HTERT RPE-1 (cell line): ENCODE measurements around the gene PRDM15.
"Not testable (repeated sequence)": the region's sequence is repeated elsewhere in the genome, so short reads cannot be mapped to it uniquely, and the experiment has no call there.

Experiments
- in situ Hi-C: fragments of 300-500 bp; cut with MboI; formaldehyde crosslinking; loops from 4 replicates; pipeline ENCODE4 v1.14.3; 2020; ENCODE audit warnings: low sequenced_read_pairs

The PRDM15 gene

DNA sequence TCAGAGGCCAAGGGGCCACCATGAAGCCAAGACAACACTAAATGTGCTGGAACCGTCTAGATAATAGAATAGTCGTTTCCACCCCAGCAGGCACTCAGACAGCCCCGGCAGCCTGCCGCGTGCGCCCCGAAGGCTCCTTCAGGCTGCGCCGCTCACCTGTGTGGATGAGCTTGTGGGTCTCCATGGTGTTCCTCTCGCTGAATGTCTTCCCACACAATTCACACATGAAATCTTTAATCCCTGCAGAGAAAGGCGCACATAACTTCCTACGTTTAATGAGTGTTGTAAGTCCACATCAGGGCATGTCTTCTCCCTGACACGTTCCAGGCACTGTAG, 68.6 kb downstream of the PRDM15 start:
- in situ Hi-C loops: no loop called here

DNA sequence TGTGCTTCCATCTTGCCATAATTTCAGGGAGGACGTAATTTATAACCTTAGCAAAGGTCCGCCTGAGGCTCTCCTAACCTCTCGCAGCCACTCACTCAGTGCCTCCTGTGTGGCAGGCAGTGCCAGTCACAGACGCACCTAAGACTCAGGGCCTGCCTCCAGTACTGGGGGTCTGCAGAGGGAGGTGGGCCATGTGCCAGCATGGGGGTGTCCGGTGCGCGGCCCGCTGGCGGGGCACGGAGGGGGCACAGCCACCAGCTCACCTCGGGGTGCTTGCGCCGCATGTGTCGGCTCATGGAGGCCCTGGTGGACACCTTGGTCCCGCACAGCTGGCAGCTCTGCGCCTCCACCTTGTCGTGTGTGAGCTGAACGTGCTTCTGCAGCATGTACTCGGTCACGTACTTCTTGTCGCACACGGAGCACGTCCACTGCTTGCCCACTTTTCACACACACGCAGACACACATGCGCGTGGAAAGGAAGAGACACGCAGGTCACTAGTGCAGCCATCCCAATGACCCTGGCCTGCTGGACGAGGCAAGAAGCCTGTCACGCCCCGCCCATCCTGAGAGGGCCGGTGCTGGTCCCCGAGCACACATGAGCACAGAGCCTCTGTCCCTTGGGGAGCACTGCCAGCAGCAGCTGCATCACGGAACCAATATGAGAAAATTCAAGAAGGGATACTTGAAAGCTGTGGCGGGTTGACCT, 69.1 kb downstream of the PRDM15 start:
- in situ Hi-C loops: no loop called here

DNA sequence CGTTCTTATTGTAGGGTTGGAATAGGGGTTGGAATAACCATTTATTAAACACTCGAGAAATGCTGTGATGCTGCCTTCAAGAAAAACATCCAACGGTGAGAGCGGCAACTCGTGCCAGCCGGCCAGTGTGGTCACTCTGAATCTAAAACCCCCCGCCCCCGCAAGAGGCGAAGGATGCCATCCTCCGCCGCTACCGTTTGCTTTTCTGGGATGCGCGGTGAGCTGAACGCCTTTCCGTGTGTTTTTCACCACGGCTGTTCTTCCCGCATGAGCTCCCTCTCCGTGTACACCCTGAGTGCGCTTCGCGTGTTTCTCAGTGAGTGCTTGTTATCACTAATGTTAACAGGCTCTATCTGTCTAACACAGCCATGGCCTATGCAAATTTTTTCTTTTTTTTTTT, 70.3 kb downstream of the PRDM15 start:
- in situ Hi-C loops: no loop called here

DNA sequence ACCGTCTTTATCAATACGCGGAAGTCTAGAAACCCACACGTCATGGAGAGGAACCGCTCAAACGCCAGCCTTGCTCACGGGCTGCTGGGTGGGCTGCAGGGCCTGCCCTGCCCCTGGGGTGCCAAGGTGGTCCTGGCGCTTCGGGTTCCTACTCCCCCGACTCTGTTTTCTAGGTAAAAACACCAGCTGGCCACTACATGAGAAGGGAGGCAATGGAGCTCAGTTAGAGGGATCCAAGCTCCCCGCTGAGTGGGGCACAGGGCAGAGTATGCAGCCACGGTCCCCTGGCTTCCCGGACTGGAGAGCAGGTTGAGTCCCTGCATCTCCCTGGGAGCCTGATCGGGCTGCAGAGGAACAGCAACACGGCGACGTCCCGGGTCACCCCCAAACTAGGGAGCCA, 71.0 kb downstream of the PRDM15 start:
- in situ Hi-C loops: no loop called here

DNA sequence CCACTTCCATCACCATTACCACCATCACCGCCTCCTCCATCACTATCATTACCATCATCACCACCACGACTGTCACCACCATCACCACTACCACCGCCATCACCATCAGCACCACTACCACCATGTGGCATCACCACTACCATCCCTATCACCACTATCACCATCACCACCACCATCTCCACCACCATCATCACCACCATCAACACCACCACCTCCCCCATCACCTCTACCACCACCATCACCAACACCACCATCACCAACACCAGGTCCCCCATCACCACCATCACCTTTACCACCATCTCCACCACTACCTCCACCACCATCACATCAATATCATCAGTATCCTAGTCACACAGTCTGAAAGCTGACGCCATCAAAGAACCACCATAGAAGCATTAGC, 72.4 kb downstream of the PRDM15 start:
- in situ Hi-C loops: no loop called here

DNA sequence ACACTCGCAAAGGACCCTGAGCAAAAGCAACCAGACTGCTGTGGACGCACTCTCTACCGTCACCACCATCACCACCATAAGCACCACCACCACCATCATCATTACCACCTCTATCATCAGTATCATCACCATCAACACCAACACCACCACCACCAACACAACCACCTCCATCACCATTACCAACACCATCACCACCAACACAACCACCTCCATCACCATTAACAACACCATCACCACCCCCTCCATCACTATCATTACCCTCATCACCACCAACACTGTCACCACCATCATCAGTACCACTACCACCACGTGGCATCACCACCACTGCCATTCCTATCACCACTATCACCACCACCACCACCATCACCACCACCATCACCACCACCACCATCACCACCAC, 73.5 kb downstream of the PRDM15 start:
- in situ Hi-C loops: no loop called here

DNA sequence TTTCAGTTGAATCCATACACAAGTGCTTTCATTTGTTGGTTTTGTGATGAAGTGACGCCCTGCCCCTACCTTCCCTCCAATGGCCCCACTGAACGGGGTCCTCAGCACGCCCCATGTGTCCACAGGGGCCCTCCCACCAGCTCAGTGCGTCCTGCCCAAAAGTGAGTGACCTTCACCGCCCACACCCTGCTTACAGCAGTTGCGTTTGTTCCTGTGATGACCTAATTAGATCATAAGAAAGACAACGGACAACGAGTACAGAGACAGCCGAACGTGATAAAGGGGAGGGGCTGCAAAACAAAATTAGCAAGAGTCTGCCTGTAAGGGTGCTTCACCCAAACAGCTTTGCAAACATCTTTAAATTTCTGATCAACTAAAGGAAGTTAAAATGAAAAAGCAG, 74.1 kb downstream of the PRDM15 start:
- in situ Hi-C loops: no loop called here

DNA sequence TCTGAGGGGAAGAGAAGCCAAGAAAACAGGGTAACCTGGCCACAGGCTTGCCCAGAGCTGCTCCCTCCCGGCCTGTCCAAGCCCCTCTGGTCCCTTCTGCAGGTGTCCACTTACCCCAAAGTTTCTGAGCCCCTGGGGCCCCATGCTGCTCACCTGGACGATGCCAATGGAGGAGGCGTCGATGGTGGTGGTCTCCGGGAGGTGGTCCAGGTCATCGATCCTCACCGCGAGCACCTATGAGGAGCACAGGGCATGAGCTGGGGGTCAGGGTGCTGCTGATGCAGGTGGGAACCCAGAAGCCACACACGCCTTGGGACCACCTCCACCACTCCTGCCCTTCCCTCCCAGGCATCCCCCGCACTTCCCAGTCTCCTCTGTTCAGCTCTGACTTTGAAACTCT, 74.8 kb downstream of the PRDM15 start:
- in situ Hi-C loops: no loop called here

DNA sequence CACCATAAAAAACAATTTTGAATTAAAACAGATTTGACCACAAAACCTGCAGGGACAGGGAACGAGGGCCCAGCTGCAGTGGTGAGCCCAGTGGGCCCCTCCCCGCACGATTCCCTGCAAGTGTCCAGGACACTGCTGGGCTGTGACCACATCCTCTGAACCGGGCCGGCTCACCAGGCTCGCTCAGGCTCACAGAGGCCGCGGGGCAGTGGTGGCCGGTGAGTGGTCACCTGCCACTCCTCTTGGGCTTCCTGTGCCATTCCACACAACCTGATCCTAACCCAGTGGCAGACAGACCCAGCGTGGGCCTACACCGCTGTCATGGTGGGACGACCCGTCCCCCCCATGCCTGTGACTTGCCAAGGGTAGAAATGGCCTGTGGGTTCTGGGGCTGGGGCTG, 75.8 kb downstream of the PRDM15 start:
- in situ Hi-C loops: no loop called here

DNA sequence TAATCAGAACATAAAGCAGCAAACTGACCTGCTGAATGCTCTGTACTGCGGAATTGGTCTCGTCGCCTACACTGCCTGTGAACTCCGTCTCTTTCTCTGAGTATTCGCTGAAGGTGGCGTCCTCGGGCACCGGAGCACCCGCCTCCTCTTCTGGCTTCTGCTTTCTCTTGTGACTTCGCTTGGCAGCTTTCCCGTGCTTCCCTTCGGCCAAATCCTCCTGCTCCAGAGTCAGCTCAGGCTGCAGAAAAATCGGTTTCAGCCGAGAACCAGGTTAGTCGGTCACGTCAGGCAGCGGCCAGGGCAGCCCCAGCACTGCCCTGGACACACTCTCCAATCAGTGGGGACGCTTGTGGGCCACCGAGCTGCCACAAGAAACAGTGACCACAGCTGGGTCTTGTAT, 76.5 kb downstream of the PRDM15 start:
- in situ Hi-C loops: no loop called here

DNA sequence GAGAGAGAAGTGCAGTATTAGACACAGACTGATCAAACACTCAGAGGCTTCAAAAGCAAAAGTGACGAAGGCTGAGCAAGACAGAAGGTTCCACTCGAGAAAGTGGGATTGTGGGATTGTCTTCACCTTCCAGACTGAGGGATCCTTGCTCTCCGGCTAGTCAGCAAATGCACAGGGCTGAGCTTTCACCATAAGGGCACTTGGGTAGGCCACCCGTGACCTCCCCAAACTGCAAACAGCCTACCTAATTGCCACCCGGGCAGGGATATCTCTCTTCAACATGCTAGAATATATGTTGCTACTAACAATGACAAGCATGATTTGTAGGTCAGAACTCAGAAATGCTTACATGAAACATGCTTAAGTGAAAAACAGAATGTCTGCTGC, 77.0 kb downstream of the PRDM15 start:
- in situ Hi-C loops: no loop called here

DNA sequence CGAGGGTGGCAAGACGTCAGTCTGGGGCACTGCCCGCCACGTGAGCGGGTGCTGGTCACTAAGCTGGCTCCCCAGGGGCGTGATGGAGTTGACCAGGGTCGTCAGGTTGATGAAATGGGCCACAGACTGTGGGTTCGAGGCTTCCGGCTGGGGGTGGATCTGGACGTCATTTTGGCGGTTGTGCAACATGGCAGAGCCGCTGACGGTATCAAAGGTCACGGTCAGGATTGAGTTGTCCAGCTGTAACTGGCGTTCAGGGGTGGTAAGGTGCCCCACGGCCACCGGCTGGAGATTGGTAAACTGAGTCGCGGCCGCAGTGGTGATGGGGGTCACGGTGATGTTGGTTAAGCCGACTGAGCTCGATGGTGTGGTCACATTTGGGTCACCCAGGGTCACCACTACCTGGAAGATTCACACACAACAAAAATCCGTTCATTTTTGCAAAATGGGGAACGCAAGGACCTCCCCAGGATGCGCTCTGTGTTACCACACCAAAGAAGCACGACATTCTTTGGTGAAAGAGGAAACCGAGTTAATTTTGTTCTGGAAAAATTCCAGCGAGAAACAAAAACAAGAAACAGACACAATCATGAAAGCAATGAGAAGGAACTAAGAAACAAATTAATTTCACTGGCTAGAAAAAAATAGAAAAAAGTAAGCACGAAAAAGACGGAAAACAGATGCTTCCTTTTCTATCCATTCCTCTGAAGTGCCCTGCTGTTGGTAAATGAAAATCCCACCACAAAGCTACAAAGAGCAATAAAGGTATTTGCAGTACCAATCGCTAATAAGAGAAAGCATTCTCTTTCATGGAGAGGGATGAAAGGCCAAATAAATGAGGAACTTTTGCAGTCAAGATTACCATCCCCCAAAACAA, 77.6 kb downstream of the PRDM15 start:
- in situ Hi-C loops: no loop called here

DNA sequence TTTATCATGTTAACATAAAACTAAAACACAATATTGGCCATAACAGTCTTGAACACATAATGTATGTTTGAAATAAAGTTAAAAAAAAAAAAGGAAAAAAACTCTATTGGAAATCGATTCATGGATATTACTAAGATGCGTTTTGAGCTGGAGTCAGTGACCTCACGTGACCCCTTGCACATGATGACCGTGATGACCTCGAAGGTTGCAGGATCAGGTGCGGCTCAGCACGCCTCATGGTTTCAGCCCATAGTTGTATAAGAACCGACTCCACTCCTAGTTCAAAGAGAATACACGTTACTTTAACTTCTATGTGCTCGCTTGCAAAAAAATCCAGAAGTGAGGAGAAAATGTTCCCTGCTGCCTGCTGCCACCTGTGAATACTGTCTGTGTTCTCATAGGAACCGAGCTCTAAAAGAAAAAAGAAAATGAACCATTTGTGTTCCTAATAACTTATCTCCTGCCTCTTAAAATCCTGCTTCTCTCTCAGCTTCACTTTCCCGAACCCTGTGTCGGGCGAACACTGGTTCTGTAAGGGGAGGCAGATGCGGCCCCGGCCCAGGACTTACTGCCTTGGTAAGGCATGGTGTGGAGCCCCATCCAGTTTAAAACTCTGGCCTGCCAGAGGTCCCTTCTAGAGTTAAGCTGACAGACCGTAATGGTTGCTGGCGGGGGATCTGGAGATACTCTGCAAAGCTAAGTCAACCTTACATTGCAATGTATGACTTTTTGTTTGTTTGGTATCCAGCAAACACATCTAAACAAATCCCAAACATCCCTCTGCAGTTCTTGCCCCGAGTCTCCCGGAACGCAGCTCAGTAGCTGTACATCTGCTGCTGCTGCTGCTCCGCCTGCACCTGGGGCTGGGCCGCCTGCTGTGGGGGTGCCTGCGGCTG, 78.5 kb downstream of the PRDM15 start:
- in situ Hi-C loops: no loop called here

DNA sequence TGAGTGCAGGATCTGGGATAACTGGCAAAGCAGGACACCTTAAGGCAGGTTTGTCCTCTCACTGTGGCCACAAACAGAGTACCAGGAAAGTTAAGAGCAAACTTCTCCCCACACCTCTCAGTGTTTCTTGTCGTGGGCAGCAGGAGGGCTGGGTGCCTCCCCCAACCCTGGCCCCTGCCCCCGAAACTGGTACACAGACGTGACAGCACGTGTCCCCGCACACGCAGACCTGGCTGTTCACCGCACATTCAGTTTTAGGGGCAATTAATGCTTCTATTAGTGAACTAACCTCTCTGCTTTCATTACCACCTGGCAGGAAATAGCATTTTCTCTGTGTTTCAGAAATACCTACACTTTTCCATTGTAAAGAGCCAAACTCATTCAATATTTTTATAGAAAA, 79.4 kb downstream of the PRDM15 start:
- in situ Hi-C loops: no loop called here

DNA sequence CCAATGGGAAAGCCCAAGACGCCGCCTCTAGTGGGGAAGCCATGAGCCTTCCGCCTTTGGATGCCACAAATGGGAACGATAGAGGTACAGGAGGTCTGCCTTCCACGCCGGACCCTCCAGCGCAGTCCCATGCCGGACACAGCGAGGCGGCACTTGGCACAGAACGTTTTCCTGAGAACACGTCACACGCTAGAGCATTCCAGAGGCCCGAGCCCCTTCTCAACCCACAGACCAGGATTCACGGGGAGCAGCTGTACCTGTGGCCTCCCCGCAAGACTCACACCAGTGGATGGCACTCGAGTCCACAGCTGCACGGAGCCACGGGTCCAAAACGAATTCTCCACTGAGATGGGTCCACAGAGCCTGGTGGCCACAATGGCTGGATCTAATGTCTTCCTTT, 80.8 kb downstream of the PRDM15 start:
- in situ Hi-C loops: no loop called here

DNA sequence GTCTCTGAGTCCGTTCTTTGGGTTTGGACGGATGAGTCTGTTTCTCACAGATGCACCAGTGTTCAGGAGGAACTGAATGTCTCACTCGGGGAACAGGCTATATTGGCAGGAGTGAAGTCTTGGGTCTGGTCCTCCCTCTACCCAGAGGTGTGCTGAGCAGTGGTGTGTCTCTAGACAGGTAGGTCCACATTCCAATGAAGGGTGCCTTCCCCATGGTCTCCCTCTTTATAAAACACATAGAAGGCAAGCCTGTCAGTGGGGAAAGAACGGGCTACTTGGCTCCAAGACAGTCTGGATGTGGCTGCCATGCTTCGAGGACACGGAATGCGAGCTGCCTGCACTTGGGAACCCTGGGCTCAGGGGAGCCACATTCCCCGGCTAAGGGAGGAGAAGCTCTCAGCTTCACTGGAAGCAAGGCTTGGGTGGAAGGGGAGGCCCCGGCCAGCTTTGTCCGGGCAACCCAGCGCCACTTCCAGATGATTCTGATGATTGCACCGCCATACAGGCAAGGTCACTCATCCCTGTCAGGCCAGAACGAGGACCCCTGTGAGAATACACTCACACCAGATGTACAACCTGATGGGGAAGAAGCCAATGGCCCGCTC, 82.6 kb downstream of the PRDM15 start:
- in situ Hi-C loops: no loop called here

DNA sequence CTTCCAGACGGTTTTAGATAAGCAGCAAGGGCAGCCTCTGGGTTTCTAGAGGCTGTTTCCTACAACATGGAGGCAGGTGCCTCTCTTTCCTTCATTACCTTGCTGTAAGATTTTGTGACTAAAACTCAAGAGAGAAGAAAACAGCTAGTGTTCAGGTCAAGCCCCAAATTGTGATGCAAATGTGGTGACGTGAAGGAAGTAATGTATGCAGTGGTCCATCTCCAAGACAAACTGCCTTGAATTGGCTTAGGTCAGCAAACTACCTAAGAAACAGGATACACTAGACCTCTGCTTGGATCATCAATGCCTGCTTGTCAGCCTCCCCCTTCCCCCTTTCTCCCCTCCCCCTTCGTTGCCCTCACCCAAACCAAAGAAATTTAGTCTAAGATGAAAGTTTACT, 83.4 kb downstream of the PRDM15 start:
- in situ Hi-C loops: no loop called here

DNA sequence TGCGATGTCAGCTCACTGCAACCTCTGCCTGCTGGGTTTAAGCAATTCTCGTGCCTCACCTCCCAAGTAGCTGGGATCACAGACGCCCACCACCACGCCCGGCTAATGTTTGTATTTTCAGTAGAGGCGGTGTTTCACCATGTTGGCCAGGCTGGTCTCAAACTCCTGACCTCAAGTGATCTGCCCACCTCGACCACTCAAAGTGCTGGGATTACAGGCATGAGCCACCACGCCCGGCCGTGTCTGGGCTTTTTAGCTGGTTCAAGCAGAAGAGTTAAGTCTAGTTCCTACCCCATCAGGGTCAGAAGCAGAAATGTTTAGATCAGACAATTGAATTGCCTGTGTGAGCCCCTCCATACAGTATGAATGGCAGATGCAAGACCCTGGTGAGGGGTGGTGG, 84.5 kb downstream of the PRDM15 start:
- in situ Hi-C loops: no loop called here

DNA sequence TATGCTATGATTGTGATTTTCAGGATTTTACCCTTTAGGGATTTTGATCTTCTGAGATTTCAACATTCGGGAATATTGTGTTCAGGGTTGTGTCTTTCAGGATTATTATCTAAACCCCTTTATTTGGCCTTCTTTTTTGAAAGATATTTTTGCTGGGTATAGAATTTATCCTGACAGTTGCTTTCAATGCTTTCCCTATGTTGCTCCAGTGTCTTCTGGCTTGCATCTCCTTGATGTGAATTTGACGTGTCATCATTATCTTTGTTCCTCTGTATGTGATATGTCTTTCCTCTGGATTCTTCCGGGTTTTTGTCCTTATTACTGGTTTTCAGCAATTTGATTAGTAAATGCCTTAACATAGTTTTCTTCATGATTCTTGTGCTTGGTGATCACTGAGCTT, 86.4 kb downstream of the PRDM15 start:
- in situ Hi-C loops: no loop called here

DNA sequence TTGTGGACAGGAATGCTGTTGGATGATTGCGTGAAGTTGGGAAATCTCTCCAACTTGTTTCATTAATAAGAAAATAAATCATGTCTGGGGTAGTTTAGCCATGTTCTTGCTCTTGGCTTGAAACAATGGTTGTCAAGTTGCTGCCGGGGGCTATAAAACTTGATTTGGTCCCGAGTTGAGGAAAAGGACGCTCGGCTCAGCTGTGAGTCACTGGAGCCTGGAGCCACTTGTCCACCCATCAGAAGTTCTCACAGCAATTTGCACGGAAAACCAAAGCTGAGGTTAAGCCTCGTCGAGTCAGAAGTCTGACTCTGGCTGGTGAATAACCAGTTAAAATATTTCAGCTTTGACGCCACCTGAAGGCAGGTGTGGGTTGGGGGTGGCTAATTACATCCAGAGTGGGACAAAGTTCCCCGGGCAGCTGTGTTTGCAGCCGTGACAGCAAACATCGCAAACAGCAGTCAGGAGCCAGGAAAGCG, 92.6 kb downstream of the PRDM15 start:
- in situ Hi-C loops: no loop called here

DNA sequence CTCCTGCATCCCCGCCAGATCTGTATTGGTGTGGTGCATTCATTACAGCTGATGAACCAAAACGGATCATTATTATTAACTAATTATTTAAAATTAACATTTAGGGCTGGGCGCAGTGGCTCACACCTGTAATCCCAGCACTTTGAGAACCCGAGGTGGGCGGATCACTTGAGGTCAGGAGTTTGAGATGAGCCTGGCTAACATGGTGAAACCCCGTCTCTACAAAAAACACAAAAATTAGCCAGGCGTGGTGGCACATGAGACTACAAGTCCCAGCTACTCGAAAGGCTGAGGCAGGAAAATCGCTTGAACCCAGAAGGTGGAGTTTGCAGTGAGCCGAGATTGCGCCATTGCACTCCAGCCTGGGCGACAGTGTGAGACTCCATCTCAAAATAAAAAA, 93.9 kb downstream of the PRDM15 start:
- in situ Hi-C loops: not testable (repeated sequence)
